ENCODE results near the gene UBL3. TPM values are rescaled to one million over a fixed set of nuclear protein-coding genes. Genes with fewer than 3 reads are reported as not detected.

UBL3 gene
- total RNA-seq, 1 experiment from 2014 or later: 19.0 TPM

DNA sequence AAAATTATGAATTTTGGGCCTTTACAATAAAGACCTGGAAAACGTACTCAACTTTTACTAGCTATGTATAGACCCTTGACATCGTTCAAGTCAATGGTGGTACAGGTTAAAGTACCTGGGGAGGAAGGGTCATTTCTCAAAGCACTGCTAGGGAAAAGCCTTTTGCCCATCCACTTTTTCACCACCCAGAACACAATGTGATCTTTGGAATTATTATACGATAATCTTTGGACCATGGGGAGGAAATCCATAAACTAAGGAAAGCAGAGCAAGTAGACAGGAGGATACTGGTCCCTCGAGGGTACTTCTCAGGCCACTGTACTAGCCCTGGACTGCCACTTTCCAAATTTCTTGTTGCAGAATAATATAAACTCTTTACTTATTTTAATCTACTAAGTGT, 39.5 kb downstream of the UBL3 start:
- H3K9me3 Mint-ChIP-seq: no peaks in the 10 kb centered on the region
- no peak overlapping the region for H3K27ac ChIP-seq (ENCODE audit: insufficient read length, low read depth, low read length)
- H3T11ph ChIP-seq (ENCODE audit: low read length): no peak overlapping the region
- no peak overlapping the region for H3K18ac ChIP-seq (ENCODE audit: insufficient read length, low read depth, low read length)
- H3K9ac ChIP-seq (ENCODE audit: extremely low read depth, insufficient read length, low read length): no peak overlapping the region
- no peak overlapping the region for H4K8ac ChIP-seq (replicated peaks; ENCODE audit: insufficient read length, low read depth, low read length)
- no peaks in the 10 kb centered on the region for H3K79me1 ChIP-seq (ENCODE audit: insufficient read depth, low read depth, low read length, poor library complexity, severe bottlenecking)
- no peak for DNase-seq
- H3K23me2 ChIP-seq (ENCODE audit: insufficient read length, low read depth, low read length, poor library complexity, severe bottlenecking): no peaks in the 10 kb centered on the region
- no peak overlapping the region for H3K4me2 ChIP-seq (ENCODE audit: insufficient read depth, insufficient read length, low read length)
- peaks cover 13 to 15% of the 10 kb centered on the region in 2 experiments for H3K4me1 Mint-ChIP-seq
- H3K79me2 ChIP-seq (ENCODE audit: insufficient read depth, low read length): peaks cover 1% of the 10 kb centered on the region; the same call in 1 of the 2 replicates
- H4K5ac ChIP-seq (ENCODE audit: insufficient read length, low read depth, low read length): no peak overlapping the region
- H4K91ac ChIP-seq (ENCODE audit: insufficient read length, low read depth, low read length): no peak overlapping the region
- no peak overlapping the region for H3K14ac ChIP-seq (ENCODE audit: insufficient read depth, low read length)
- H3K9me3 ChIP-seq (ENCODE audit: control insufficient read depth, low read depth, low read length): no peaks in the 10 kb centered on the region
- WGBS (ENCODE audit: extremely low coverage, insufficient read length, low lambda C conversion rate): no CpG with 5 or more reads among the region's 4 CpGs
- H3K4me1 ChIP-seq (ENCODE audit: insufficient read depth, low read length): no peaks in the 10 kb centered on the region
- no peak overlapping the region for H2BK5ac ChIP-seq (ENCODE audit: insufficient read length, low read length)
- H3K4me3 Mint-ChIP-seq: no peak overlapping the region
- H4K20me1 ChIP-seq (ENCODE audit: control insufficient read depth, insufficient read depth, insufficient read length): no peaks in the 10 kb centered on the region
- H3K27me3 Mint-ChIP-seq (ENCODE audit: low read depth): no peaks in the 10 kb centered on the region
- H3K4ac ChIP-seq (ENCODE audit: low read depth, low read length): no peak overlapping the region
- H3K56ac ChIP-seq (ENCODE audit: insufficient read length, low read depth, low read length): no peak overlapping the region
- H3K23ac ChIP-seq (ENCODE audit: insufficient read length, low read depth, low read length): no peak overlapping the region
- no peak overlapping the region for H2BK20ac ChIP-seq (ENCODE audit: low read depth, low read length, poor library complexity, severe bottlenecking)
- no peak overlapping the region for H2BK120ac ChIP-seq (ENCODE audit: low read depth, low read length, poor library complexity, severe bottlenecking)
- H2AFZ ChIP-seq (ENCODE audit: low read length): no peak overlapping the region
- no peaks in the 10 kb centered on the region for H3K27me3 ChIP-seq (ENCODE audit: insufficient read depth, low read length)
- no peak overlapping the region for H2BK12ac ChIP-seq (ENCODE audit: insufficient read length, low read depth, low read length)
- no peak overlapping the region for H2AK5ac ChIP-seq (ENCODE audit: insufficient read length, low read length)
- TF ChIP-seq, protein P1, sequence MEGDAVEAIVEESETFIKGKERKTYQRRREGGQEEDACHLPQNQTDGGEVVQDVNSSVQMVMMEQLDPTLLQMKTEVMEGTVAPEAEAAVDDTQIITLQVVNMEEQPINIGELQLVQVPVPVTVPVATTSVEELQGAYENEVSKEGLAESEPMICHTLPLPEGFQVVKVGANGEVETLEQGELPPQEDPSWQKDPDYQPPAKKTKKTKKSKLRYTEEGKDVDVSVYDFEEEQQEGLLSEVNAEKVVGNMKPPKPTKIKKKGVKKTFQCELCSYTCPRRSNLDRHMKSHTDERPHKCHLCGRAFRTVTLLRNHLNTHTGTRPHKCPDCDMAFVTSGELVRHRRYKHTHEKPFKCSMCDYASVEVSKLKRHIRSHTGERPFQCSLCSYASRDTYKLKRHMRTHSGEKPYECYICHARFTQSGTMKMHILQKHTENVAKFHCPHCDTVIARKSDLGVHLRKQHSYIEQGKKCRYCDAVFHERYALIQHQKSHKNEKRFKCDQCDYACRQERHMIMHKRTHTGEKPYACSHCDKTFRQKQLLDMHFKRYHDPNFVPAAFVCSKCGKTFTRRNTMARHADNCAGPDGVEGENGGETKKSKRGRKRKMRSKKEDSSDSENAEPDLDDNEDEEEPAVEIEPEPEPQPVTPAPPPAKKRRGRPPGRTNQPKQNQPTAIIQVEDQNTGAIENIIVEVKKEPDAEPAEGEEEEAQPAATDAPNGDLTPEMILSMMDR (conservative IDR thresholded peaks at IDR 0.05): no peak
- peak overlapping the region in 1 of 3 experiments; percentile 51; a peak in 1 of 7 replicates for H3K27ac Mint-ChIP-seq
- H3K36me3 Mint-ChIP-seq (ENCODE audit: insufficient read depth in 1 of 3, low read depth in 3 of 3): no peaks in the 10 kb centered on the region
- no peak overlapping the region for H2BK15ac ChIP-seq (ENCODE audit: low read depth, low read length)
